CD4-positive, alpha-beta T cell treated with Interleukin-6 at 100 ng/mL for 8 hours (primary cell): ENCODE results near the gene TAF11.
"Not testable (repeated sequence)": the region's sequence is repeated elsewhere in the genome, so short reads cannot be mapped to it uniquely, and the experiment has no call there.

Source experiments
- DNase-seq: peaks from one replicate; pipeline ENCODE4 v3.0.0-alpha.2; 2020; ENCODE audit warnings: mixed read lengths, low spot score

The TAF11 gene, protein sequence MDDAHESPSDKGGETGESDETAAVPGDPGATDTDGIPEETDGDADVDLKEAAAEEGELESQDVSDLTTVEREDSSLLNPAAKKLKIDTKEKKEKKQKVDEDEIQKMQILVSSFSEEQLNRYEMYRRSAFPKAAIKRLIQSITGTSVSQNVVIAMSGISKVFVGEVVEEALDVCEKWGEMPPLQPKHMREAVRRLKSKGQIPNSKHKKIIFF

DNA sequence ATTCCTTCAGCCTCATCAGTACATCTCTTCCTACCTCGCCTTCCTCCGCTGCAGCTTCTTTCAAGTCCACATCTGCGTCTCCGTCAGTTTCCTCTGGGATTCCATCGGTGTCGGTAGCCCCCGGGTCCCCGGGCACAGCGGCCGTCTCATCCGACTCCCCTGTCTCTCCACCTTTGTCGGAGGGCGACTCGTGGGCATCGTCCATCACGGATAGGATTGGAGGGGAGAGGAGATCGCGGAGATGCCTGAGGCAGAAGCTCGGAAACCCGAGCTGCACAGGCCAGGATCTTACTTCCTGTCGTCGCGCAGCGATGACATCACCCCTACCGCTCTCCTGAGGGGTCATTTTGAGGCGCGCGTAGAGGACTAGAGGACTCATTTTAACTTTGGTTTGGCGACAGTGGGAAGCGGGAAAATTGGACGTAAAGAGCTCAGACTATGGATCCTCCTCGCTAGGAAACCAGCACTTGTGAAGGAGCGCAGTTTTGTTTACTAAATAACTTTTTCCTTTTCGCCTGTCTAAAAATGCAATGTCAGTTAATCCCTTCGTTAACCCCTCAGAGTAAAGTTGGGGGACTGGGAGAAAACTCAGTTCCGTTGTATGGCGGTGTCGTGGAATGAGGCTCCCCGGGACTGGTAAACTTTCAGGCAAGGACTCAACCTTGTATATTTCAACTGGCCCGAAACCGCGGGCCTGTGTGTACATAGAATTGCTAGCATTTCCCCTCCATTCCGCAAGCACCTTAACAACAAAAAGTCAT is at the start of gene TAF11:
Gene TAF11 (minus strand): TSS at position 290 of the 761 bp plus-strand sequence. CDS start 85 bp downstream, at position 205.
- peak; percentile 86 for DNase-seq

DNA sequence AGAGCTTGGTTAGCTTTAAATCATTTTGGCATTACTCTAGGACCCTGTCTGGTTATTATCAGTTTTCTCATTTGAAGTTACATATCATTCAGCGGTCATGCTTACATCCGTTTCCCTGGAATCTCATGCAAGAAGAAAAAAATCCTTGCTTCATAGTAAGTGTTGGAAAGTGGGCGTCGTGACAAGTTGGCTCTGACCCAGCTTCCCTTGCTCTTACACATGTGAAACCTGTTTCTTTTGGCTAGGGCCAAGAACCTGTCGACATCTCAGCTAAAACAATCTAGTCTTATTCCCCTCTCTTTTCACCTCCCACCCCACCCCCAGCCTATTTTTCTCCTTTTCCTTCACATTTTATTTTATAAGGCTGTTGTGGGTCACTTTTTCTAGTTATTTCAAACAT is 46.7 kb upstream of the TAF11 start:
- no peak for DNase-seq

DNA sequence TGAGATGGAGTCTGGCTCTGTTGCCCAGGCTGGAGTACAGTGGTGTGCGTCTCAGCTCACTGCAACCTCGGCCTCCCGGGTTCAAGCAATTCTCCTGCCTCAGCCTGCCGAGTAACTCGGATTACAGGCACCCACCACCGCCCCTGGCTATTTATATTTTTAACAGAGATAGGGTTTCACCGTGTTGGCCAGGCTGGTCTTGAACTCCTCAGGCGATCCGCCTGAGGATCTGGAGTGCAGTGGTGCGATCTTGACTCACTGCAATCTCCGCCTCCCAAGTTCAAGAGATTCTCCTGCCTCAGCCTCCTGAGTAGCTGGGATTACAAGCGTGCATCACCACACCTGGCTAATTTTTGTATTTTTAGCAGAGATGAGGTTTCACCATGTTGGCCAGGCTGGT is 44.4 kb upstream of the TAF11 start:
- not testable (repeated sequence) for DNase-seq

DNA sequence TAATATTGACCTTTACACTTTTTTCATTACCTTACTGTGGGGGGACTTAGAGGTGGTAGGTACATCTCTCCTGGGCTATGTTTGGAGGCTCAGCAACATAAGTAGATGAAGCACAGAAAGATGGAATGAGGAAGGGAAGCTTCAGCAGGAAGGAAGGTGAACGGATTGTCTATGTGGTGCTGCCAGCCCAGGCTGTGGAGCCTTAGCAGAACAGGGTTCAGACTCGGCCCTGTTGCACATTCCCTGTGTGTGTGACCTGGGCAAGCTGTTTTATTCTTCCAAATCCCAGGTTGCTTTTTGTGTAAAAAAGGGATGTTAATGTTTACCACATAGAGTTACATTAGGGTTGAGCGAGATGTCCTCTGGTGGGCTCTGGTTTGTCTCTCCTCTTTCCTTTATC is 42.4 kb upstream of the TAF11 start:
- no peak for DNase-seq

DNA sequence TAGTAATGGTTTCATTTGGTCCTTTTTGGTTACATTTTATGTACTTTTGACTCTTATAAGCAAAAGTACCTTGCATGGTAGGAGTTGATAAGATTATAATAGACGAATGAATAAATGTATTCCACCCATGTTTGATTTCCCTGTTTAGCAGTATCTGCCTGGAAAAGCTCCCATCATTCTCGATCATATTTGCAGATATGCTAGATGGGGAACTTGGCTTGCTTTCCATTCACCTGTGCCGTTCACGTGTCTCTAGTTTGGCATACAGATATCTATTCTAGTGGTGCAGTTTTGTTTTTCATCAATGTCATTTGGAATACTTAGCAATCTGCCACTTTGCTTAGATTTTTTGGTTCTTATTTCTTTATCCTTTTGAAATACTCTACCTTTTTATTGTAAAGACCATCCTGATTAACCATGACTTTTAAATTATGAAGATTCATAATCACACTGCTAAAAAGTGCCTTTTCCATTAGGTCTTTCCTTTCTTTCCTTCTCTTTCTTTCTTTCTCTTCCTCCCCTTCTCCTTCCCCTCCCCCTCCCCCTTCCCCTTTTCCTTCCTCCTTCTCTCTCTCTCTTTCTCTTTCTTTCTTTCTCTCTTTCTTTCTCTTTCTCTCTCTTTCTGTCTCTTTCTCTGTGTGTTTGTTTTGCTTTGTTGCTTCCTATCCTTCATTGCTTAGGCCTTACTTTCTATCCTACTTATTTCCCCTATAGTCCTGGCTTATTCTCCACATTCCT is 41.6 kb upstream of the TAF11 start:
- DNase-seq, result no peak

DNA sequence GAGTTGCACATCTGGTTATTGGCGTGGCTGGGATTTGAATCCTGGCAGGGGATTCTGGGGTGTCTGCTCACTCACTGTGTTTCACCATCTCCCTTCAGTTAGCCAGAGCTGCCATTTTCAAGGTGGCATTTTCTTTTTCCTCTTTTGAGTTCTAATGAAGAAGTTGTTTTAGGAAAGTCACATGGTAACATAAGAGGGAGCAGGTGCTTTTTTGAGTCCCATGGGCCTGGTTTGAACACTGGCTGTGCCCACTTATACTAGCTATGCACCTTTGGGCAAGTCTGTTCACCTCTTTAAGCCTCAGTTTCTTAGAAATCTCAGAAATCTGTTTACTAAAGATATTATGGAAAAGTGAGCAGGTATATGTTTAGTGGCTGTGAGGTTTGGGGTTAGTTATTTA is 40.9 kb upstream of the TAF11 start:
- DNase-seq, result no peak

DNA sequence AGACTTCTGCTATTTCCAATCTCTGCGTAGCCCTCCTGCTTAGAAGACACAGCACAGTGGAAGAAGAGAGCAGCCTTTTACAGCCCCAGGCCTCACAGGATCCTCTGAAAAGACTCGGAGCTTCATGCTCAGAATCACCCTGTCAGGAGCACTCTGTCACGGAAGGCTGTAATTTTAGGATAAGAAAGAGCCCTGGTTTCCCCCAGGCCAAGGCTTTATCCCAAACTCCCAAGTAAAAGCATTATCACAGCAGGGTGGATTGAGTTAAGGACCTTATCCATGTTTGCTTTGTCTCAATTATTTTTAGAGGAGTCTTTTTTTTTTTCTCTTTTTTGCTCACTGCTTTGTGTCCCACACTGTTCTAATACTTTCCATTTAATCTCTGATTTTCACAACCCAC is 40.4 kb upstream of the TAF11 start:
- DNase-seq, result no peak

DNA sequence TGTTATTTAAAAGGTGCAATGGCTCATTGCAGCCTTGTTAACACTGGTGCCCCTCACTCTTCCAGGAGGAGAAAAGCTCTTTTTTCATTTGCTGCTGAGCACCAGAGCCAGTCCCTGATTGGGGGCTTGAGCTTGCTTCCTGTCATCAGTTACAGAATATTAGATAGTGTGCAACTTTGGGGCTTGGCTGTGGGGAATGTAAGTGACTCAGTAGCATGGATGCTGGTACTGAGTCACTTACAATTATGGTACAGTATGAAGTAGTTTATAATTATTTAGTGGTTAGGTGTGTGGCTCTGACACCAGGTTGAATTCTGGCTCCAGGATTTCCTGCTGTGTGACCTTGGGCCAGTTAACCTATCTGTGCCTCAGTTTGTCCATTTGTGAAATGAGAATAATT is 38.8 kb upstream of the TAF11 start:
- DNase-seq, result no peak

DNA sequence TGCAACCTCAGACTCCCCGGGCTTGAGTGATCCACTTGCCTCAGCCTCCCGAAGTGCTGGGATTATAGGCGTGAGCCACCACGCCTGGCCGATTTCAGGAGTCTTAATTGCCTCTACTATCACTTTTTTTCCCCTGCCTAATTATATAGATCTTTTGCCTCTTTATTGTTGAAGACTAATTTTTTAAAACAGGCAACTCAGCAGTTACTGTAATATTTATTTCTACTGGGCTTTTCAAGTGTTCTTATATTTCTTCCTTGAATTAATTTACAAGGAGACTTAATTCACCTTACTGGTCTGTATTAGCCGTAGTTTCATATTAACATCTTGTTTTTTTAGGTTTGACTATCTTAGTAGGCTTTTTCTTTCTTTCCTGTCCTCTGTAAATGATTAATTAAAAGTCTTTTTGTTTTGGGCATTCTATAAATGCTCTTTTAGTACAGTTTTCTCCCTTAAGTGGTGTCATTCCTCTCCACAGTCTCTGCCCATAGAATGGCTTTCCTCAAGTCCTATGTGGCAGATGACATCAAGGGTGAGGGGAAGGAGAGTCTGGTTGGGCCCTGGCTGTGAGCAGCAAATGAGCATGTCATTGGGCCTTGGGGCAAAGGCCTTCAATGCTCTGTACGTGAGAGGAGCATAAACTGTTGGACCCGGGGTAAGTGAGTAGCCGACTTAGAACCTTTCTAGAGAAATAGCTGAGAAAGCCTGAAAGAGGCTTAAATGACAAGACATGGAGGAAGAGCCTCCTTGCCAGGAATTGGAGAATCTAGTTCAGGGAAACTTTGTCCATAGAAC is 37.2 kb upstream of the TAF11 start:
- DNase-seq, result no peak

DNA sequence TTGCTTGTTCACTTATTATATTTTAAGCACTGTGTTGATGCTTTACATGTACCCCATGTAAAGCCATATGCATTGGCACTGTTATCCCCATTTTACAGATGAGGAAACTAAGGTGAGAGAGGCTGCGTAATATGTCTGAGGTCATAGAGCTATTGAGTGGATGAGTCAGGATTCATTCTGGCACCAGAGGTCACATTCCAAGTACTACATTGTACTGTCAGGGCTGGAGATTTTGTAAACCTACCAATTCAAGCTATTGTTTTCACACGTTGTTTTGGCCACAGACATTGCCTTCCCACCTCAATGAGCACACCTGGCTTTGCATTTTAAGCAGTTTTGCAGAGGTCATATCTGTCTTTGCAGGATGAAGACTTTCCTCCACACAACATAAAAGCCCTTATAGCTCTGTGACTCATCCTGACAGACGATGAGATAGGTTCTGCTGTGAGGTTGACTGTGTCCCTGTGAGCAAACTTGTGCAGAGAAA is 34.4 kb upstream of the TAF11 start:
- DNase-seq, result no peak

DNA sequence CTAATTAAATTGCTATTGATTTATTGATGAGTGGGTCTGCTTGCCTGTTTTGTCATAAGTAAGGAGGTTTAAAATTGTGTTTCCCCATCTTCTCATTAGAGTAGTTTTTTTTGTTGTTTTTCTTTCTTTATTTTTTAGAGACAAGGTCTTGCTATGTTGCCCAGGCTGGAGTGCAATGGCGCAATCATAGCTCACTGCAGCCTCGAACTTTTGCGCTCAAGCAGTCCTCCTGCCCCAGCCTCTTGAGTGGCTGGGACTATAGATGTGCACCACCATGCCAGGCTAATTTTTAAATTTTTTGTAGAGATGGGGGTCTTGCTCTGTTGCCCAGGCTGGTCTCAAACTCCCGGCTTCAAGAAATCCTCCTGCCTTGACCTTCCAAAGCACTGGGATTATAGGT is 32.3 kb upstream of the TAF11 start:
- no peak for DNase-seq

DNA sequence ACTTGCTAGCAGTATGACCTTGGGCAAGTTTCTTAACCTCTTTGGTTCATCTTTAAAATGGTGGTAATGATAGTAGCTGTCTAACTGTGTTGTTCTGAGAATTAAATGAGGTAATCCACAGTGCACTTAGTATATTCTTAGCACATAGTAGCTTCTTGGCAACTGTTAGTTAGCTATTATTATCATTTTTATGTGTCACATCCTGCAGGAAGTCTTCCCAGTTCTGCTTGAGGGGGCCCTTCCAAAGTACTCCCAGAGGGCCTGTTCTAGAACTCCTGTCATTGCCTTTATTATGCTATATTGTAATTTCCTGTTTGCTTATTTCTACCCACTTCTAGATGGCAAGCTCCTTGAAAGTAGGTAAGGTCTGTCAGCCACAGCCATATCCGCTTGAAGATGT is 31.8 kb upstream of the TAF11 start:
- no peak for DNase-seq

DNA sequence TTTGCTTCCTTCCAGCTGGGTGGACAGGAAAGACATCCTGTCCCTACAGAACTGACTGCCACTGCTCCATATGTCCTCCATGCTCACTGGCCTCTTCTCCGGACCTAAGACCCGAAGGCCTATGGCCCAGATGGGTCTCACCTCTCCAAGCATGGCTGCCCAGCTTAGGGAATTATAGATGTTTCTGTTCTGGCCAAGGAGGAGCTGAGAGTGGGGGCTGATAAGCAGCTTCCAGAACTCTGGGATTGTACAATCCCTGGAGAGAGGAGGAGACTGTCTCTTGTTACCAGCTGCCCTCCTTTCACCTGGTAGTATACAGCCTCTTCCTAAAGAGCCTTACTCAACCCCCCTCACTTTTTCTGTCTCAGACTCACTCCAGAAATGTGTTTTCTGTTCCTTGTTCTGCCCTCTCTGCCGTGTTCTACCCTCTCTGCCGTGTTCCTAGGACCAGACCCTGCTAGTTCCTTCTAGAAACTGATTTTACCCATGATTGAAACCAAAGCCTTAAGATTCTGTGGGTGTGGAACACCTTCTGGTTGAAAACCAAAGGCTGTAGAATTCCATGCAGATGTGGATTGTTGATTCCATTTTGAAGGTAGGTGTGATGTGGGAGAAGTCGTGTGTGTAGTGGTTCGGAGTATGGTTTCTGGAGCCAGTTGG is 29.9 kb upstream of the TAF11 start:
- DNase-seq, result no peak

DNA sequence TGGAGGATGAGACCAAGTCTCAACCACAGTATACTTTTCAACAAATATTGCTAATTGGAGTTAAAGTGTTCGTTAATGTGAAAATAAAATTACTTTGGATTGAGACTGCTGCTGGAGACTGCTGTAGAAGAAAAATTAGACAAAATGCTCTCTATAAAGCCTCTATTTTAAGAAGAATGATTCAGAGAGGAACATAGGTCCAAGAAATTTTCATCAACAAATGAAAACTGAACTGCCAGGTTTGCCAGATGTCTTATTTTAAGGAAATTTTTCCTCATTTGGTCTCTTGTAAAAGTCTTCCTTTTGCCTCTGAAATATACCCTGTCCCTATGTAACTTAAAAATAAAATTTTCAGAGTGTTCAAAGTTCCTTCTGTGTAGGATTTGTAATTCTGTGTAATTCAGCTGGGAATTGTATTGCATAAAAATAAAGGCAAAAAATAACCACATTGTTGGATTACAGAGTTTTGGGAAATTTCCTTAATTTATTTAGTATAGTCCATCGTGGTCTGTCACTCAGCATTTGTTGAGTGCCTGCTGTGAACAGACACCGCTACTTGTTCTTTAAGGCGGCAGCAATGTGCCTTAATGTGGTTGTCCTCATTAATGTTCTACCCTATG is 28.6 kb upstream of the TAF11 start:
- DNase-seq, result no peak

DNA sequence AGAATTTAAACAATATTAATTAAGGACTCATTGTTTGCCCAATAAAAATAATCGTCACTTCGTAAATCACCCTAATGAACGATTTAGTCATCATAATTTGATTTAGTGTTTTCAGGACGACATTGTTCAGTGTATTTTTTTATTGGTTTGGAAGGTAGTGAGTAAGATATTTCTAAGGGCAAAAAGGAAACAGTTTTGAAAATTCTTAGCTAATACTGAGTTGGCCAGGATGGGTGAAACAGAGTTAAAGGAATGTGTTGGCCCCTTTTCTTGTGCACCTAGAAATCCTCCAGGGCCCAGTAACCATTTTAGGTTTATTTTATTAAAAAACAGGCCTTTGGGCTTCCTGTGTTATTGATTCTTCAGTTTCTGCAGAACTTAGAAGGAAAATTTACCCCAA is 26.5 kb upstream of the TAF11 start:
- no peak for DNase-seq

DNA sequence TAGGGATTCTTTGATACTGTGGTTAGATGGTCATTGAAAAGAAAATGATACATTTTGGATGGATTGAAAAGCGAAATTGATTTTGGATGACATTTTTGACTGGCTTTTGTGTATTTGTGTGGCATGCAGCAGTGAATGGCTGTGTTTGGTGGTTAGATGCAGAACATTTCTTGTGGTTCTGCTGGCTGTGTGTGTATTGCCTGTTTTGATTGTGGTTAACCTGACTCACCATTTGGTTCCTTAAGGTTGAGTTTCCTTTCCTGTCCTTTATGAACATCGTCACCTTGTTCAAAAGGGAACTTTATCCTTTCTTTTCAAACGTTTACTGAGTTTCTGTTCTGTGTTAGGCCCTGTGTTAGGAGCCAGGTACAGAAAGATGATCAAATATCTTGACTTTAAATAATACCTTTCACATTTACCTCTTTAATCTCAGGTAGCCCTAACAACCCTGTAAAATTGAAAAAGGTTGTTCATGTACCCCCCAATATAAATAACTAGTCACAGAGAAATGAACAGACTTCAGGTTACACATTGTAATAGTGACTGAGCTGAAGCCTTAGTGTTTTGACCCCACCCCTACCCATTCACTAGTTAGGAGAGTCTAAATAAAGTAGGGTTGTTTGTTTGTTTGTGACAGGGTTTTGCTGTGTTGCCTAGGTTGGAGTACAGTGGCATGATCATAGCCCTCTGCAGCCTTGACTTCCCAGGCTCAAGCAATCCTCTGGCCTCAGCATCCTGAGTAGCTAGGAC is 25.0 kb upstream of the TAF11 start:
- peak; percentile 58 for DNase-seq

DNA sequence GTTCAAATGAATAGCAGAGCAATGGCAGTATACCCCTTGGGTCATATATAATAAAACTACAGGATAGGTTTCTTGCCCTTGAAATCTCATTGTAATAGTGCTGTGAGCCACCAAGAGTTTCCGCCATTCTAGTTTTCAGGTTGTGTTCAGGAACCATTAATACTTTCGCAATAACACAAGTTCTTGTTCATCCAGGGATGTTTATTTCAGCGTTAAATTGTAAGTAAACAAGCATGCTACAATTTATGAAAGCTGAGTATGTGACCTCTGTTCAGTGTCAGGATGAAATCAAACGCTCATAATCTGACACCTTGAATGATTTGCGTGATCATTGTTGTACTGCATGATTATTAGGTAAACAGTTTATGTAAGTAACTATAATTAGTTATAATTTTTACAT is 24.0 kb upstream of the TAF11 start:
- DNase-seq, result no peak

DNA sequence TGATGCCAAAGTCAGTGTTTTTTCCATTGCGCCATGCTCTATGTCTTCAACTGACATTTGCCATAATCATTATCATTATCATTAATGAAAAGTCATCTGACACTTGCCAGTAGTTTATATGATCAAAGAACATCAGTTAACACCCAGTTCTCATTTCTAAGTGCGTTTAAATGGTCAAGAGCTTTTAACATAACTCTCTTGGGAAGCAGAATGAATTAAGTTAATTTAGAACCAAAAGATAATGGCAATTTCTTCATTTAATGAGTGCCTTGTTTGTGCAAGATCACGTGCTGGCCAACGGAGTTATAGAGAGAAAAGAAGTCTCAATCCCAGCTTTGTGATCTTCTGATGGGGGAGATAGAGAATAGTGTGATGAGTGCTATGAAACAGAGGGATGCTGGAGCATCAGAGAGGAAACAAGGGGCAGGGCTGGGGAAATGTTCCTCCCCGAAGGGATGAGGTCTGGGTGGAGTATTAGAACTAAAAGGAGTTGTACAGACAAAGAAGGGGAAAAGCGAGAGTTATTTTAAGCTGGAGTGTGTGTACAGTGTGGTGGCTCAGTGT is 21.6 kb upstream of the TAF11 start:
- DNase-seq, result no peak

DNA sequence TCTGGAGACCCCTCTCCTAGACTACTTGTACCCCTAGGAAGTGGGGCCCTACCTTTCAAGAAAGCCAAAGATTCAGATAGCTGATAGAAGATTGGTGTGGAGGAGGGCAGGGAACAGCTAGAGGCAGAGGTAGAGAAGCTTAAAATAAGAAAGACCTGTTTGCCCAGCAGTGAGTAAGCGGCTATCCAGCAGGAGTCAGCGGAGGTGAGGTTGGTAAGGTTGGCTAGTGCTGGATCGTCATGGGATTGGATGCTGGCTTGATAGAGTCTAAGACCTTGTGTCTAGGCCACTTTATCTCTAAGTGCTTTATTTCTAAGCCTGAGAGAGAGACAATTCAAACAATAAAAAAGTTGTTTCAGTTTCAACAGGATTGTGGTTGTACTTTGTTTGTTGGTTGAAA is 20.4 kb upstream of the TAF11 start:
- no peak for DNase-seq

DNA sequence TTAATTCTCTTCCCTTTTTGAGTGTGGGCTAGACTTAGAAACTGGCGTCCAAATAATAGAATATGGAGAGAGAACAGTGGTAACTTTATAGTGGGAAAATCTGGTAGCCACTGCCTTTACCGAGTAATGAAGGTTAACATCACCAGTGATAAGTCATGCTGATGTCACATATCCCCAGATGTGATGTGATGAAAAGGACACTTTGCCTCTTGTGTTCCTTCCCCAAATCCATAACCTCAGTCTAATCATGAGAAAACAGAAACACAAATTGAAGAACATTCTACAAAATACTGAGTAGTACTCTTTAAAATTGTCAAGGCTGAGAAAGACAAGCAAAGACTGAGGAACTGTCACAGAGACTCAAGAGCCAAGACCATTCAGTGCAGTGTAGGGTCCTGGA is 19.0 kb upstream of the TAF11 start:
- no peak for DNase-seq
